GM18511 (cell line): ENCODE measurements around the gene RAB24.
"Not testable (repeated sequence)": the region's sequence is repeated elsewhere in the genome, so short reads cannot be mapped to it uniquely, and the experiment has no call there.

ENCODE experiments used
- ATAC-seq: cut with Tn5 transposase; IDR thresholded peaks from one replicate; pipeline ENCODE4 v1.9.1; 2021; ENCODE audit warnings: mild to moderate bottlenecking, moderate library complexity; ENCODE audit not compliant: unreplicated experiment

The RAB24 gene

DNA sequence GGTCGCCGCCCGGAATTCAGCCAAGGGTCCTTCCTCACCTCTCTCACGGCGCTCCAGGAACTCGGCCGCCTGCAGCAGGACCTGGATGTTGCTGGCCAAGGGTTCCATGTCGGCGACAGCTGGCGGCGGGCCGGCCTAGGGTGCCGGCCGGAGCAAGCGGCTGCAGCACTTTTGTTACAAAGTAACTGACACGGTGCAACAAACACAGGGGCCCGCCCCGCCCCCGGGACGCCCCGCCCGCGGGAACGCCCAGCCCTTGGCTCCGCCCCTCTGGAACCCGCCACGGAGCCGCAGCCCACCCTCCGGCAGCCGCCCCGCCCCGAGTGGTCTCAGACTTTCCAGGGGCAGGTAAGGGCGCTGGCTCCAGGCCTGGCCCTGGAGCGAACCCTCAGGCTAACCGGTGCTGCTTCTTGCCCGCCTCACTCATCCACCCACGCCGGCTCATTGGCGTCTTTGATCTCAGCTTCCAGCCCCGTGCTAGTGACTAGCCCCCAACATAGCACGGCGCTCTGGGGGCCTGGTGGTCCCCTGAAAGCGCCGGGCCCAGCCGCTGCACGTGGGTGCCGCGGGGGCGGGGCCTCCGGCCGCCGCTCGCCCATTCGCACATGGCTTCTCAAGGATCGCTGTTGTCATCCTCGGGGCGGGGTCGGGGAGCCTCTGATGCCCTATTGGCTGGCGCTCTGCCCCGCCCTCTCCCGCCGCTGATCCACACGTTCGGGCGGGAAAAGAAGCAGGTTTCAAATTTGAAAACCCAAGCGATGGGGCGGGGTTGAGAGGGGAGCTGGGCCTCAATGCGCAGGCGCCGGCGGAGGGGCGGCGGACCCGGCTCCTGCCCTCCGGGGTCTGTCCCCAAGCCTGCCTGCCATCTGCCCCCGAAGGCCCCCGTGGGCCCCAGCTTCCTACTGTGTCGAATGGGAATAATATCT lies 8.5 kb upstream of the RAB24 start, which contains the start of gene MXD3:
MXD3 (minus strand) TSS at position 176 of the 926 bp plus-strand sequence; CDS start at position 108, 68 bp downstream.
- peak; percentile 77 for ATAC-seq

DNA sequence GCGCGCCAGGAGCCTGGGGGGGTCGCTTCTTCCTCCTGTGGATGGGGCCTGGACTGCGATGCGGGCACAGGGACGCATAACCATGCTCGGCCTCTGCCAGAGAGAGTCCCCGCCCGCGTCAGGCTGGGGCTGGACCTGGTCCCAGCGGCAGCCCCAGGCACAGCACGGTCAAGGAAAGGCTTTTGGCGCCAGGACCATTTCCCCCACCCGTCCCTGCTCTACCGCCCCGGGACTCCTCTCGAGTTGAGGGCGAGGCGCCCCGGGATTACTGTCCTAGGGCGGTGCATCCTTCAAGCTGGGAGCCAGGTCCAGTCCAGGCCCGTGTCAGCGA lies 7.8 kb upstream of the RAB24 start:
- ATAC-seq, result peak; percentile 4

DNA sequence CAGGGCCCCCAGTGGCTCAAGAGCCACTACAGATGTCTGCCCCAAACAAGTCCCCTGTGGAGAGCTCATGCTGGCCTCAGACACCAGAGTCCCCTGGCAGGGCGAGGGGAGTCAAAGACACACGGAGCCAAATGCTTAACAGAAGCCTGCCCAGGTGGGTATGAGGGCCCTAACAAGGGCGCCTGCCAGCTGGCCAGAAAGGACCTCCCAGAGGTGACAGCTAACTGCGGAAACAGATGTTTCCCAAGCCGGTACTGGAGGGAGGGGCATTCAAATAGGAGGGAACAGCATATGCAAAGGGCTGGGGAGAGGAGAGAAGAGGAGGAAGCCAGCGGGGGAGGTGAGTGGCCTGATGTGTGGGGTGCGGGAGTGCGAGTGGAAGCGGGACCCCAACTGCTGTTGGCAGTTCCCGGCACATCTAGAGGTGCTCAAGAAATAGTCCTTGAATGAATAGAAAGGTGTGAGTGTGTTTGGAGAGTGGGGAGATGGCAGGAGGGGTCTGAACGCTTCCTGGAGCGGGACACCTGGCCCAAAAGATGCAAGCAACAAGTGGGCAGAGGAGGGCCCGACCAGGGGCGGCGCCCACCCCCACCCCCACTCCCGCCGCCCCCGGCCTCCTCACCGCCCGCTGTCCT lies 7.4 kb upstream of the RAB24 start:
- ATAC-seq, result no peak

DNA sequence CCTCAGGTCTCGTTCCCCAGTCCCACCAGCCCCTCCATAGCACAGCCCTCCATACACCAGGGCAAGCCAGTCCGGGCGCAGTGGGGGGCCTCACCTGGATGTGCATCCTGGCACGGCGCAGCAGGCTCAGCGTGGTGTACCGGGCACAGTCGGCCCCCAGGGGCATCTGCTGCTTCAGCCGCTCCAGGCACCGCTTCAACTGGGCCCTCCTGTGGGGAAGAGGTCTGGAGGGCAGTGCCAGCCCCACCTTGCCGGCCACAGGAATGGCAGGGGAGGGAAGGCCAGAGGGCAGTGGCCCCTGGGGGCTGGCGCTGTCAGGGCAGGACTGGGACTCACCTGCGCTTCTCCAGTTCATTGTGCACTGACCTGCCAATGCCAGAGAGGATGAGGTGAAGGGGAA lies 6.8 kb upstream of the RAB24 start:
- no peak for ATAC-seq

DNA sequence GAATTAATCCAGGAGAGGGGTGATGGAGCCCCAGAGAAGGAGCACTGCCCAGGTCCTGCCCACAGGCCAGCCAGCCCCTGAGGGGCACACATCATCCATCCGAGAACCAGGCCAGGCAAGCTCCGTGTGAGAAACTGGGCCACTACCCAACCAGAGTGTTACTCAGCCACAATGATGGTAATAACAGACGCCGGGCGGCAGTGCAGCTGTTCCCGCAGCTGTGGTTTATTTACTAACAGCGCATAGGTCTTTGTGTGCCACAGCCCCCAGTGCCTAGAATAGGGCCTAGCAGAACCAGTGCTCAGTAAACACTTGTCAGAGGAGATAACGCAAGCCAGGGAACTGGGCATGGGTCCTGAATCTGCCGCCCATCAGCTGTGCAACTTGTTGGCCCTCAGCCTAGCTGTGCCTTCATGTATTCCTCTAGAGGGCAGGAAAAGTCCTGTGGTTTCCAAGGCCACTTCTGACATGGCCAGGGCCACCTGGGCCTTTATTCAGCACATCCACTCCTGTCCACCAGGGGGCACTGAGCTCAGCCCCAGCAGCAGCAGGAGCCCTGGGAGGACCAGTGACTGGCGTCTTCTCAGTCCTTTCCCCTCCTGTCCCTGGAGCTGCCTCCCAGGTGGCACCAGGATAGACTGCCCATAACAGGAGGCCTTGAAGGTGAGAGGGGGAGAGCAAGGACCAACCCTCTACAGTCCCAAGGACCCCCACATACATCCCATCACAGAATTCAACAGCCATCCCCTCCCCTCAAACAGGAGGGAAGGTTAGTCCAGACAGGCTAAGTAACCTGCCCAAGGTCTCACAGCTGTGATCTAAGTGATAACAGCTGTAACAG lies 6.1 kb upstream of the RAB24 start:
- ATAC-seq, result no peak

DNA sequence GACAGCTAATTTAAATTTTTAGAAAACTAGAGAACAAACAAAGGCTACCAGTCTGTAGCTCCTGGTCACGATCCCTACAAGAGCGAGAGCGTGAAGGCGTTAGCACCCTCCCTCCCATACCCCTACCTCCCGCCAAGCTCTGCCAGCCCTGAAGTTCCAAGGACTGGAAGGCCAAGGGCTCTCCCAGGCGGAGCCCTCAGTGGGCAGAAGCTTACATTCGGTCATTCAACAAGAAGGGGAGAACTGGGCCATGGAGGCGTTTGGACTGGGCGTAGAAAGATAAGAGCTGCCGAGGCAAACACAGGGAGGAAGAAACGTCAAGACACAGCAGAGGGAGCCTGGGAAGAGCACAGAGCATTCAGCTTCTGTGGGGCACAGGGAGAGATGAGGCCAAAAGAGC lies 5.2 kb upstream of the RAB24 start:
- no peak for ATAC-seq

DNA sequence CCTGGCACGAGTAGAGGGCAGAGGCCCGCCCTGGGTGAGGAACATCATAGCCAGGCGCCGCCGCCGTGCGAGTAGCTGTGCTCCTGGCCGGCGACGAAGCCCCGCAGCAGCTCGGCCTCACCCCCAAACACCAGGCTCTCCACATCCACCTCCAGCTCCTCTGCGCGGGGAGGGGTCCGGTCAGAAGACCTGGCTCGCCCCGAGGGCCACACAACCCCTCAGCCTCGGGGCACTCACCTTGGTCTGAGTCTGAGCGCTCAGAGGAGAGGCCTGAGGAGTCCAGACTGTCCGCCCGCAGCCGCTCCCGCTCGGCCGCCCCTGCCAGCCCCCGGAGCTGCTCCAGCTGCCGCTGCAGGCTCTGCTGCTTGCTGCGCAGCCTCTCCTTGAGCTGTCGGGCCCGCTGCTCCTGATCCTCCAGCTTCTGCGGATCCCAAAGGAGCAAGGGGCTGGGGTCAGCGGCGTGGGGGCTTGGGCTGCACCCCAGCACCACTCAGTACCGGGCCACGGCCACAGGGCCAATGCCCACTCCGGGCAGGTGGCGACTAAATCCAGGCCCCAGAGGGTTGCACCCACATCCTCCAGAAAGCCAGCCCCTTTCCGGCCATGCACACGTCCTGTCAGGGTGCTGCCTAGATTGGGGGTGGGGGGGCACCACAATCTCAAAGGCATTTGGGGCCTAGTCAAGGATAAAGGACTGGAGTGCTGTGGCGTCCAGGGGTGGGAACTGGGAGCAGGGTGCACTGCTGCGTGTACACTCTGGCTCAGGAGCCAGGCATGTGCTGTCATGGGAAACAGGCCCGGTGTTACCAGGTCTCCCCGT lies 4.2 kb upstream of the RAB24 start:
- no peak for ATAC-seq

DNA sequence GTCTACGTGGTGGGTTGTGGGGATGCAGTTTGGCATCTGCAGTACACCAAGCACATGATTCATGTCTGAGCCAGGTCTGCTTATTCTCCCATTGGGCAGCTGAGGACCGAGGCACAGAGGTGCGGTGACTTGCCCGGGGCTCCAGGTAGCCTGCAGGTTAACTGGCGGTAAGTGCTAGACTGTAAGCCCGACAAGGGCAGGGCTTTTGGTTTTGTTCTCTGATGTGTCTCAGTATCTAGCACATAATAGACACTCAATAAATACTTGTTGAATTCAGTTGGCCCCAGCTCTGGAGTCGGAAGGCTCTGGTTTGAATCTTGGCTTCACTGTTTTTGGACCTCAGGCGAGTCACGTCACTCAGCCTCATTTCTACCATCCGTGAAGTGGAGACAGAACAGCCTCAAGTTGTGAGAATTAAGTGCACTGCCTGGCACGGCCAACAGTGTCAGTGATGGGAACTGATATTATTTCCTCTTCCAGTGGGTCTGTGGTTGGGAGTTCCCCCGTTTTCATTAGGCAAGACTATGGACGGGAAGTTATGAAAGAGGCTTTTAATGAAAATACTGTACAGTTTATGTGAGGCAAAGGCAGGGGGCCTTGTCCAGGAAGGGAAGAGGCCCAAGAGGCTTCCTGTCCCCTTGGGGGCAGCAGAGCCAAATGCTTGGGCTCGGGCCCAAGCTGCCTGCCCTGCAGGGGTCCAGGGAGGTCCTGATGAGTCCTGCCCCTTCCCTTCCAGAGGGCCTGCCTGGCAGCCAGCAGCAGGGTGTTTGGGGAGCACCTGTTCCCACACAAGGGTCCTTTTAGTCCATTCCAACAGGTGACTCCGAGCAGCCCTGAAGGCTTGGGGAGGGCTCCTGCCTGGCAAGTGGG lies 3.4 kb upstream of the RAB24 start:
- ATAC-seq, result no peak

DNA sequence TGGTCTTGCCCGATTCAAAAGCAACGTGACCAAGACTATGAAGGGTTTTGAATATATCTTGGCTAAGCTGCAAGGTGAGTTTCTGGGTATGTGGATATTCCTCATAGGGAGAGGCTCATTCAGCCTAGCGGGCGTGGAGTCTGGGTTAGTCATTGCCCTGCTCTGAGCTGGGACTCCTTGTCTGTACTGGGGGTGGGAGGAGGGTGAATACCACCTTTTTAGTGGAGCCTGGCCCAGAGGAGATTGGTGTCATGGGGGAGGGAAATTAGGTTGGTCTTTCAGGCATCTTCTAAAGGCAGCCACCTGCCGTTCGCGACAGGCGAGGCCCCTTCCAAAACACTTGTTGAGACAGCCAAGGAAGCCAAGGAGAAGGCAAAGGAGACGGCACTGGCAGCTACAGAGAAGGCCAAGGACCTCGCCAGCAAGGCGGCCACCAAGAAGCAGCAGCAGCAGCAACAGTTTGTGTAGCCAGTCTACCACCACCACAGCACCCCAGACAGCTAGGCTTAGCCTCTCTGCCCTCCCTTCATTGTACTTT lies 2.7 kb upstream of the RAB24 start:
- not testable (repeated sequence) for ATAC-seq

DNA sequence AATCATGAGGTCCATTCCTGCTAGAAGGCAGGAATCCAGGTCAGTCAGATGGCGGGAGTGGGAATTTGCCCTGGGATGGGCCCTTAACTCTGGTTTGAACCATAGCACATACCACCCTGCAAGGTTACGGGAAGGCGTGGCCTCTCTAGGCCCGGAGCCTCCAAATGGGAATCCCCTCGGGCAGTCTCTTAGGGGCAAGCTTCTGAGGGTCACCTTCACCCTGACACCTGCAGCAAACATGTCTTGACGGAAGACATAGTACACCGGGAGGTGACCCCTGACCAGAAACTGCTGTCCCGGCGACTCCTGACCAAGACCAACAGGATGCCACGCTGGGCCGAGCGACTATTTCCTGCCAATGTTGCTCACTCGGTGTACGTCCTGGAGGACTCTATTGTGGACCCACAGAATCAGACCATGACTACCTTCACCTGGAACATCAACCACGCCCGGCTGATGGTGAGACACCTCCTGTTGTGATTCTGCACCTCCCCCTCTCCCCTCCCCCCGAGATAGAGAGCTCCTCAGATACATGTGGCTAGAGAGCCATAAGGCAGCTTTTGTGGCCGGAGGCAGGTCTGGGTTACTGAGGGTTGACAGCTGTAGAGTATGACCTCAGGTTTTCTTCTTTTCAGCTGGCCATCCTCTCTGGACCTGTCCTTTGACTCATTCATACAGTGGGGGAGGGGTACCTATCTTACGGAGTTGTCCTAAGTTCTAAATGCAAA lies 1.0 kb upstream of the RAB24 start:
- ATAC-seq, result no peak

DNA sequence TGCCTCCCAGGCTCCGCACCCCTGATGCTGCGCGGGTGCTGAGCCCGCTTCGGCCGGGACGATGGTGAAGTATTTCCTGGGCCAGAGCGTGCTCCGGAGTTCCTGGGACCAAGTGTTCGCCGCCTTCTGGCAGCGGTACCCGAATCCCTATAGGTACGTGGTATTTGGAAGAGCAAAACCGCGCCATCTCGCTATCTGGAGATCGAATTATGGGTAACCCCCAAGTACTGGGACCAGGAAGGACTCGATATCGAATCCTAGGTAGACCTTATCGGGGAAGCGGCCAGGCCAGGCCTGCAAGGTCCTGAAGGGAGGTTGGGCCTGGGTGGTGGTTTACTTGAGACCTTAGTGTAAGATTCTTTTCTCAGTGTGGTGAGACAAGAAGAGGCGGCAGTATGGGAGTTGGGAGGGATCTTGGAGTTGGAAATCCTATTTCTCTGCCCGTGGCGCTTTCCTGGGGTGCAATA lies 439 bp upstream of the RAB24 start:
- ATAC-seq, result no peak

DNA sequence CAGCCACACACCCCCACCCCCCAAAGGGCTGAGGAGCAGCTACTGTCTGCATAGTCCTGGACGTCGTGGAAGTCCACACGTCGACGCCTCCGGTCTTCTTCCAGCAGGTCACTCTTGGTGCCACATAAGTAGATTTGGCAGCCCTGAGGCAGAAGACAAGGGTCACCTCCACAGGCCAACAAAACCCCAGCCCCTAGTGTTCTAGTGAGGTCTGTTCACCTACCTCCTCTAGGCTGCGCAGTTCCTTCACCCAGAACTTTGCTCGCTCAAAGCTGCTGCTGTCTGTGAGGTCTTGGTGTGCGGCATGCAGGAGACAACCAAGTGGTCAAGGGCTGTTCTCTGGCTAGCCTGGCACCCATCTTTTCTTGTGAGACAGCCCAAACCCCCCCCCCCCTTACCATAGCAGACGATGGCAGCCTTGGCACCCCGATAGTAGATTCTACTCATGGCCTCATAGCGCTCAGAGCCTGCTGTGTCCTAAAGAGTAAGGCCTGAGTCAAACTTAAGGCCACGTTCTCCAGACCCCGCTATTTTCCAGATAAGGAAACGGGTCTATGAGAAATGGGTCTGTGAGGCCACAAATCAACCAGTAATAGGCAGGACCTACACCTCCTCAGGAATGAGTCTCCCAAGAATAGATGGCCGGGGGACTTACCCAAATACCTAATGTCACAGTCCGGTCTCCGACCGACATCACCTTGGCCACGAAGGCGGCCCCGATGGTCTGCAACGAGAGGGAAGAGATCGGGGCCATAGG lies 987 bp downstream of the RAB24 start:
- ATAC-seq, result no peak

DNA sequence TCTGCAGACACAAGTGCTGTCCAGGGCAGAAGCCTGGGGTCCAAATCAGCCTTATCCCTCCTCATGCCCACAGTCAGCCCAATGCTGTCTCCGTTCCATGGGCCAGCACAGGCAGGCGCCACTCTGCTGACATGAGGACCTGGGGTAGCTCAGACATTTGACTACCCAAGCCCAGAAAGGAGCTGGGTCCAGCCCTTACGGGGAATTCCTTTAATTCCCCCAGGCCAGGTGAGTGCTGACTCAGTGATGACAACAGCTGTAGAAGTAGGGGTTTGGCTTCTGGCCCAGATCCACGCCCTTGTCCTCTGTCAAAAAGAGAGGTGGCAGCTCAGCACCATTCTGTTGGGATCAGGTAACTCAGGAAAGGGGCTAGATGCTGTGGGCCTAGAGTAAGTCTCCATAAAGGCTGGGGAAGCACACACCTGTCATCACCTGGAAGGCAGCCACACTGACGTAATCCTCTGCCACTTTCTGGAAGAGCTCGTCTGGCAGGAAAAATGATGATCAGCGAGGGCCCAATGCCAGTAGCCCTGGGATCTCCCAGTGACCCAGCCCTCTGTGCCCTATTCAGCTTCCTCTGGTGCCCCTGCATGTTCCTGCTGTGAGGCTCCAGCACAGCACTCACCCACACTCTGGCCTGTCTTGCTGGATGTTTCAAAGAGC lies 1.9 kb downstream of the RAB24 start:
- ATAC-seq, result no peak

DNA sequence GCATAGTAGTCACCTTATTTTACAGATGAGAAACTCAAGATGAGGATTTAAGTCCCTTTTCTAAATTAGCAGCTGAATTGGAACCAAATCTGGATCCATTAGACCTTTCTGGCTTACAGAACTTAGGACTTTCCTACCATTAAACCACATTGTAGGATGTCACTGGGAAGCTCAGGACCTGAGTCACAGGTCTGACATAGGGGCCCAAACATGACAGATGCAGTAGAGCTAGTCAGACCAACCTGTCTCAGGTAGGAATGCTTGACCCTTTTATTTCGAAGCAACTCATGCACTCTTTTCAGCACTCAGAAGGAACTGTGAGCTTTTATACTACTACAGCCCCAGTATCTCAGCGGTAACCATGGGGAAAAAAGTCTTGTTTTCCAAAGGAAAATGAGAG lies 2.6 kb downstream of the RAB24 start:
- no peak for ATAC-seq

DNA sequence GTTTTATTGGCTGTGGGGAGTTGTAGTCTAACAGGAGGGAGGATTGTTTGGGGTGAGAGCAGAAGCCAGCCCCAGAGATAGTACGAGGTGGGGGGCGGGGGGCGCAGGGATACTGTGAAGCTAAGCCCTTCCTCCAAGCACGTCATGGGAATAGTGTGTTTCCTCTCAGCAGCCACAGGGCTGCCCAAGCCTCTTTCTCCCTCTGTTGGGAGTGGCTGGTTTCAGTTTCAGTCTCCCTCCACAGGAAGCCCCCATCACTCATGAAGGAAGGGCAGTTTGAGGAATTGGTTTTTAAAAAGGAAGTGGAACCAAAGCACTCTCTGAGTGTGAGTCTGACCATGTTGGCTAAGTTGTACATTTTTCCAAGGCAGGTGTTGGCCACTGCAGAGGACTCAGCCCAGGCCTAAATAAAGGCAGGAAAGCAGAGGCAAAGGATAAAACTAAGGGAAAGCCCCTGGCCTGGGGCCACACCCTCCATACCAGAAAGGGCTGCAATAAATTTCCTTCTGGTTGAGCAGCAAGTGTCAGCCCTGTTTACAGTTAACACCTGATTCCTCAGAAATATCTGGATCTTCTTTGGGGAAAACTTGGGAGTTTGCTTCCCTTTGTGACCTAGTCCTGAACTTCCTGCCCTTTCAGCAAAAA lies 3.2 kb downstream of the RAB24 start:
- ATAC-seq, result peak; percentile 54

DNA sequence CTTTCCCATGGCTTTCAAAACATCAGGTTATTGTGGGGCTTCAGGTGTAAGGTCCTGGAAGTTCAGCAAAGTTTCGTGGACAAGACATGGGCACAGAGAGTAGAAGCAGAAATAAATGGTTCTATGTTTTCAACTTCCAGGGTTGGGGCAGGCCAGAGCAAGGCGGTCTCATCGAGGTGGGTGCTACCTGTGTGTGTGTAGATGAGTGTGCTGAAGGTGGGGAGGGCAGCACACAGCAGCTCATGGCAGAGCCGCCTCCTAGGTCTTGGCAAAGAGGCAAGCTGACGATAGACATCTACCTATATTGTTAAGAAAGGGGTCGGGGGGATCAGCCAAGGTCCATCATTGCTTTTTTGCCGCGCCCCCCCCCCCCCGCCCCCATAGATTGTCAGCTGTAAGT lies 3.8 kb downstream of the RAB24 start:
- no peak for ATAC-seq

DNA sequence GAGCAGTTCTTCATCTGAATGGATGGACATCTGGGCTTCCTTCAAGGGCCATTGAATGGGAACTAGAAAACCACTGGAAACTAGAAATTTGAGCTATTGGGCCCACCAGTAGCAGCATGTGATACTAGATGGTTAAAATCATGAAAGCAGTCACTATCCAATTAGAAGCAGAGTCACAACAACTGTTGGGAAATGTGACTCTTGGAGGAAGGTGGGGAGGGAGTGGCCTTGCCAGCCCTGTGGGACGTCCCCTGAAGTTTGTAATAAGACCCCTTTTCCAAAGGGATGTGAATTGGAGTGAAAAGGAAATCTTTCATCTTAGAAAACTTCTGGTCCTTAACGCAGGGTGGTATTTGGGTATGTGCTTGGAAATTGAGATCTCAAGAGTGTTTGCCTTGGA lies 5.6 kb downstream of the RAB24 start:
- ATAC-seq, result no peak
